ENCODE results near the gene NRCAM. TPM values are rescaled to one million over a fixed set of nuclear protein-coding genes. Genes with fewer than 3 reads are reported as not detected.

Gene NRCAM
- total RNA-seq, 1 donor from 2014 or later = 7.9 TPM

GRCh38 chr7:108486291-108486966 lies 30.2 kb upstream of the NRCAM start:
- no peak for DNase-seq (ENCODE audit: extremely low spot score in 2 of 2)
- H3K4me3 ChIP-seq = no peak overlapping the region
- no peaks in the 10 kb centered on the region for H3K9me3 ChIP-seq
- H3K4me1 ChIP-seq = no peaks in the 10 kb centered on the region
- H3K36me3 ChIP-seq = peaks cover 0 to 23% of the 10 kb centered on the region in 2 donors
- intact Hi-C loops (cut with DNase I) = no loop called here
- no peak for TF ChIP-seq POLR2A (IDR thresholded peaks at IDR 0.05)
- TF ChIP-seq, protein P1, sequence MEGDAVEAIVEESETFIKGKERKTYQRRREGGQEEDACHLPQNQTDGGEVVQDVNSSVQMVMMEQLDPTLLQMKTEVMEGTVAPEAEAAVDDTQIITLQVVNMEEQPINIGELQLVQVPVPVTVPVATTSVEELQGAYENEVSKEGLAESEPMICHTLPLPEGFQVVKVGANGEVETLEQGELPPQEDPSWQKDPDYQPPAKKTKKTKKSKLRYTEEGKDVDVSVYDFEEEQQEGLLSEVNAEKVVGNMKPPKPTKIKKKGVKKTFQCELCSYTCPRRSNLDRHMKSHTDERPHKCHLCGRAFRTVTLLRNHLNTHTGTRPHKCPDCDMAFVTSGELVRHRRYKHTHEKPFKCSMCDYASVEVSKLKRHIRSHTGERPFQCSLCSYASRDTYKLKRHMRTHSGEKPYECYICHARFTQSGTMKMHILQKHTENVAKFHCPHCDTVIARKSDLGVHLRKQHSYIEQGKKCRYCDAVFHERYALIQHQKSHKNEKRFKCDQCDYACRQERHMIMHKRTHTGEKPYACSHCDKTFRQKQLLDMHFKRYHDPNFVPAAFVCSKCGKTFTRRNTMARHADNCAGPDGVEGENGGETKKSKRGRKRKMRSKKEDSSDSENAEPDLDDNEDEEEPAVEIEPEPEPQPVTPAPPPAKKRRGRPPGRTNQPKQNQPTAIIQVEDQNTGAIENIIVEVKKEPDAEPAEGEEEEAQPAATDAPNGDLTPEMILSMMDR (IDR thresholded peaks at IDR 0.05) = no peak
- no peak for TF ChIP-seq POLR2AphosphoS5 (IDR thresholded peaks at IDR 0.05; ENCODE audit: insufficient read depth in 1 of 2, low read depth in 1 of 2)
- H3K27ac ChIP-seq = no peak overlapping the region
- no peaks in the 10 kb centered on the region for H3K27me3 ChIP-seq

DNA sequence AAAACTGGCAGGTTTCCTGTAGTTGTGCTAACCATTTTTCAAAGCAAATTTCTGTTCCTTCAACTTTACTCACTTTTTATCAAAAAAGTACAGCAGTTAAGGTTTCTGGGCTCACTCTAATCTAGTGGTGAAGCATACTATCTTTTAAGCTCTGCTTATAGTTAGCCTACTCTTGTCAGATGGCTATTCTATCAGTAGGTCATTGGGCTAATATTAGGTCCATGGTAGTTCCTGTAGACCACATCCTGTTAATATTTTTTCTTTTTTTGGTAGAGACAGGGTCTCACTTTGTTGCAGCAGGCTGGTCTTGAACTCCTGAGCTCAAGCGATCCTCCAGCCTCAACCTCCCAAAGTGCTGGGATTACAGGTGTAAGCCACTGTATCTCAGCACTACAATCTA lies 27.9 kb upstream of the NRCAM start:
- H3K9me3 ChIP-seq = no peaks in the 10 kb centered on the region
- no peaks in the 10 kb centered on the region for H3K27me3 ChIP-seq
- H3K27ac ChIP-seq = no peak overlapping the region
- TF ChIP-seq POLR2A (IDR thresholded peaks at IDR 0.05) (no peak), POLR2AphosphoS5 (IDR thresholded peaks at IDR 0.05; ENCODE audit: insufficient read depth in 1 of 2, low read depth in 1 of 2) (no peak)
- TF ChIP-seq, protein P1 (IDR thresholded peaks at IDR 0.05) = no peak
- peaks cover 0 to 12% of the 10 kb centered on the region in 2 donors for H3K36me3 ChIP-seq
- intact Hi-C loops (cut with DNase I) = no loop called here
- no peak for DNase-seq (ENCODE audit: extremely low spot score in 2 of 2)
- H3K4me1 ChIP-seq = no peaks in the 10 kb centered on the region
- H3K4me3 ChIP-seq = no peak overlapping the region

DNA sequence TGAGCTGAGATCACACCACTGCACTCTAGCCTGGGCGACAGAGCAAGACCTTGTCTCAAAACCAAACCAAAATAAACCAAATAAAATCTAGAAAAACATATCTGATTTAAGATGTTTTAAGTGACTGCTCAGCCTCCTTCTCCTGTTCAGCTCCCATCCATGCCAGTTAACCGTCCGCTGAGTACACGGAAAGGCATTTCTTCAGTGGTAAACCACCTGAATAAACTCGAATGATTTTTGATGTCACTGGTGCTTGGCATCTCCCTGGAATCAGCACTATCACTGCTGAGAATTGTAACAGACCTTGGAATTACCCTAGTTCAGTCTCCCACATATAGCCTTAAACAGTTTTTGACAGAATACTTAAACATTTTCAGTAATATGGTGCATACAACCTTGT lies 24.1 kb upstream of the NRCAM start:
- H3K4me3 ChIP-seq = no peak overlapping the region
- no peaks in the 10 kb centered on the region for H3K4me1 ChIP-seq
- peaks cover 0 to 21% of the 10 kb centered on the region in 2 donors for H3K36me3 ChIP-seq
- TF ChIP-seq POLR2AphosphoS5 (IDR thresholded peaks at IDR 0.05; ENCODE audit: insufficient read depth in 1 of 2, low read depth in 1 of 2) = no peak
- TF ChIP-seq POLR2A (IDR thresholded peaks at IDR 0.05) = no peak
- TF ChIP-seq, protein P1 (IDR thresholded peaks at IDR 0.05) = no peak
- no peaks in the 10 kb centered on the region for H3K9me3 ChIP-seq
- DNase-seq (ENCODE audit: extremely low spot score in 2 of 2) = no peak
- no peaks in the 10 kb centered on the region for H3K27me3 ChIP-seq
- H3K27ac ChIP-seq = no peak overlapping the region
- intact Hi-C loops (cut with DNase I) = no loop called here

GRCh38 chr7:108479751-108480150 lies 23.5 kb upstream of the NRCAM start:
- H3K27ac ChIP-seq = no peak overlapping the region
- TF ChIP-seq POLR2AphosphoS5 (IDR thresholded peaks at IDR 0.05; ENCODE audit: insufficient read depth in 1 of 2, low read depth in 1 of 2) = no peak
- TF ChIP-seq, protein P1 (IDR thresholded peaks at IDR 0.05) = no peak
- TF ChIP-seq POLR2A (IDR thresholded peaks at IDR 0.05) = no peak
- peaks cover 0 to 21% of the 10 kb centered on the region in 2 donors for H3K36me3 ChIP-seq
- intact Hi-C loops (cut with DNase I) = no loop called here
- H3K27me3 ChIP-seq = no peaks in the 10 kb centered on the region
- no peaks in the 10 kb centered on the region for H3K4me1 ChIP-seq
- no peaks in the 10 kb centered on the region for H3K9me3 ChIP-seq
- DNase-seq (ENCODE audit: extremely low spot score in 2 of 2) = no peak
- H3K4me3 ChIP-seq = no peak overlapping the region

GRCh38 chr7:108479118-108479517 lies 22.9 kb upstream of the NRCAM start:
- Histone ChIP-seq H3K4me3 (no peak overlapping the region), H3K36me3 (peaks cover 0 to 21% of the 10 kb centered on the region in 2 donors), H3K27ac (no peak overlapping the region), H3K27me3 (no peaks in the 10 kb centered on the region), H3K4me1 (no peaks in the 10 kb centered on the region), H3K9me3 (no peaks in the 10 kb centered on the region)
- DNase-seq (ENCODE audit: extremely low spot score in 2 of 2) = no peak
- intact Hi-C loops (cut with DNase I) = no loop called here
- TF ChIP-seq POLR2A (IDR thresholded peaks at IDR 0.05) (no peak), POLR2AphosphoS5 (IDR thresholded peaks at IDR 0.05; ENCODE audit: insufficient read depth in 1 of 2, low read depth in 1 of 2) (no peak)
- TF ChIP-seq, protein P1 (IDR thresholded peaks at IDR 0.05) = no peak

Data from vagina (tissue), 2 donors.